HG03039 (cell line): ENCODE data around the gene PCNX2.
"Not testable (repeated sequence)": the region's sequence is repeated elsewhere in the genome, so short reads cannot be mapped to it uniquely, and the experiment has no call there.

Experiments
- ATAC-seq: cut with Tn5 transposase; IDR thresholded peaks from one replicate; pipeline ENCODE4 v1.9.1; 2021; ENCODE audit warnings: mild to moderate bottlenecking, moderate library complexity; ENCODE audit not compliant: unreplicated experiment

The PCNX2 gene

DNA sequence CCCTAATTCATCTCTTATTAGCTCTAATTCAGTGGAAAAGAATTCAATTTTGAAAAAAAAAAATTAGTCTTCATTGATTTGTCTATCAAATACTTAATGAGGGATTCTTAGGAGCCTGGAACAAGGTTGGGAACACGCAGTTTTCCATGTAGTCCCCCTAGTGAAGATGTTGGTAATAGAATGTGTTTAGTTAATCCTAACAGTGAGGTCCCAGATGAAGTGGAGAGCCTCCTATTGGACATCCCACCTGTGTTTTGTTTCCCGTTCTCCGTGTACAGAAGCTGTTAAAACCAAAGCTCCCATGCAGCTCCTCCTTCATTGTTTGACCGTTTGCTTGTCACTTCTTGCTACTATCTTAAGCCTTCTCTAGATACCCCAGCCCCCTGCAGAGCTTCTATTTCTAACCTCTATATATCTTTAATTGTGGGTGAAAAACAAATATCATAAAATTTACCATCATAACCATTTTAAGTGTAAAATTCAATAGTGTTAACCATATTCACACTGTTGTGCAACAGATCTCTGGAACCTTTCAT, 67.5 kb downstream of the PCNX2 start:
- ATAC-seq: no peak

DNA sequence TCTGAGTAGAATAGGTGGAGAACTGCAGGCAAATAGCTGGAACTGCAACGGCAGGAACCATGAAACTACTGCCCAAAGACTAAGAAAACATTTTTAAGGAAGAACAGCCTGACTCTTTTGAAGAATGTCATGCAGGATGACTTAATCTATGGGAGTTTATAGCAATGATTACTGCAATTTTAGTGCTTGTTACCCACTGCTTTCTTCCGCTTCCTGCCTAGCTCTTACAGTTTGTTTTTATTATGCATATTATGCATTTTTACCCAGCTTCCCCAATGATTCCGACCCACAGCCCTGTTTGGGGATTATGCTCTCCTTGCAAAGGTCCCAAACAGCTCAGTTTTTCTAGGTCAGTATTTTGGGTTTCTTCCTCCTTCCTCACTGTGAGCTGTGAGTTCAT, 71.2 kb downstream of the PCNX2 start:
- ATAC-seq: no peak

DNA sequence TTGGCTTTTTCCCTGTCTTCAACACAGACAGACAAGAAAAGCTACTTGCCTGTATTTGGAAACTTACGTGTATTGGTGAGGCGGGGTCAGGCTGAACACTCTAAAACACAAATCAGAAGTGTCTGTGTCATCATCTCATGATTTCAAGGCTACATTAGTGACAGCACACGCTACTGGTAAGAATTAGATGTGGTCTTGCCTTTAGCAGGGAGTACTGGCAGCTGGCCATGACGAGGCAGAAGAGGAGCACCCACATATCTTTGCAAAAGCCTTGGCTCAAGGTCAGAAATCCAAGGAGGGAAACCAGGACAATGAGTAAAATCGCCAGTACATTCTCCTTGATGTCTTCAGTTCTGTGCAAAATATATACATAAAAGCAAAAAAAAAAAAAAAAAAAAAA, 77.7 kb downstream of the PCNX2 start:
- no peak for ATAC-seq

DNA sequence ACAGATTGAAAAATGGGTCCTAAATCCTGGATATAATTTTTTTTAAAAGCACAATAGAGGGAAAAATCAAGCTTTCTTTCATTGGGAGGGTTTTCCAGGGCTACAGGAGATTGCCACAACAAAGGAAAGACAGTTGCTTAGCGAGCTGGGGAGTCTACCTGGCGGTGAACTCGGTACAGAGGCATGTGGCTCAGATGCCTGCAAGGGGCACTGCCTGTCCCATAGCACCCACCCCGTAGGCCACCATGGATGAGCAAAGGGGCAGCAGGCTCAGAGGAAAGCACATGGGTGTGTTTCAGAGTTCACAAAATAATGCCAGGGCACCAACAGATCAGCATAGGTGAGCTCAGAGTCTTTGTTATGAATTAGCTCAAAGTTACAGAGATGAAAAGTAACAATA, 79.5 kb downstream of the PCNX2 start:
- no peak for ATAC-seq

DNA sequence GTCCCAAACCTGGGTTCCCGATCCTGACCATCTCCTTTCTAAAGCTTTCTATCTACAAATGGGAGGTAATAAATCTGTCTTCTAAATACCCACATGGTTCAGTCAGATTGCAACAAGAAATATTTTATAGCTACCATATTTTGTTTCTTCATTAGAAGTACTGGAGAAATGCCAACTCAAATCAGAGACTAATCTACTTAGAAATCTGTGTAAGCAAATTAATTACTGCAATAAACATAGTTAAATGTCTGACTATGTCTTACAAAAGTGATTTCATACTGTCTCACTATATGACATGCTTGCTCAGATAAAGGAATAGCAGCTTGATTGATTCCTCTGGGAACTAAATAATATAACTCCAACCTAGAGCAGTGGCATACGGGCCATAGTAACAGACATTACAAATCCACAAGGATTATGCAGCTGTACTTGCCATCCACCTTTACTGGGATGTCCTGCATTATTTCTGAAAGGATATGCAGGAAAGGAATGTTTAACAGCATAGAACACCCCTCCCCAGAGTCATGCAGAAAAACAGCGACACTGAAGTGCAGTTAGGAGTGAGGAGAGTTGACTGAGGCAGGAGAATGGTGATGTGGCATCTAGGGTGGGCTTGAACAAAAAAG, 80.3 kb downstream of the PCNX2 start:
- no peak for ATAC-seq

DNA sequence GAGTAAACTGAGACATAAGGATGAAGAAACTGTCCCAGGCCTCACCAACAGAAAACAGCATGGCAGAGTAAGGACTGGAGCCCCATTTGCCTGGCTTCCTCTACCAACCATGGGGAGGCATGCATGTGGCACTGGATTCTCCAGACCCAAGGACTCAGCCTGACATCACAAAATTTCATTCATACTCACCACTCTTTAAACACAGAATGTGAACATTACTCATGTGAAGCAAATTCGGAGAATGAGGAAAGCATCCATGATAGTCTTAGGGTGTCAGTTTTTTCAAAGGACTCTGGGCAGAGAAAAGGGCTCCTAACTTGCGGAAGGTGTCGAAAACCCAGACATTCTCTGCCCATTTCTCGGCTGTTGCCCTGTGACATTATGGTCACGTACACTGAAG, 83.9 kb downstream of the PCNX2 start:
- ATAC-seq: no peak

DNA sequence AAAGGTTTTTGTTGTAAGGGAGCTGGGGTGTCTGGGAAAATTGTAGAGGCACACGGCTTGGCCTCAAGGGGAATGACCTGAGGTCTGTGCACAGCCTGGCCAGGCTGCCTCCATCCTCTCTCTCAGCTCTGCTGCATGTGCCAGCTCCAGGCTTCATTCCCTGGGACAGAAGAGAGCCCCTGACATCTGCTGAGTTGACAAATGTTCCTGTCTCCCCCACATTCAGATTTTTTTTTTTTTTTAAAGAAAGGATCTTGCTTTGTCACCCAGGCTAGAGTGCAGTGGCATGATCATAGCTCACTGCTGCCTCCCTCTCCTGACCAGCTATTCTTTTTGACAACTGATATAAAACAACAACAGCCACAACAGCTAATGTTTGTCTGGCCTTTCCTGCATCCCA, 84.4 kb downstream of the PCNX2 start:
- no peak for ATAC-seq

DNA sequence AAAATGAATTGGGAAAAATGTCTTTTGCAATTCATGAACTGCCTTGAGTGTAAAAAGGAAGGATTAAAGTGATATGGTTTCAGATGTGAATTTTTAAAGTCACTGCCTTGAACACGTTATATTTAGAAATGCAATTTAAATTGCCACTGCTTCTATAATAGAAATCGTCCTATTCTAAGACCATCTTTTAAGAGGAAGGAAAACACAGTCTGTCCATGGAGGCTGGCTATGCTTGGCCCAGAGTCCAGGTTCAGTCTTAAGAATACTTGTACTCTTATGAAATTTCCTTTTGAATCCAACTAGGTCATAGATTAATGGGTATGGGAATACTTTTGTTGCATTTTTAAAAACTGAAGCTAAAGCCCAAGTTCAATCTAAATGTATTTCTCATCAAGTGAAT, 86.0 kb downstream of the PCNX2 start:
- no peak for ATAC-seq

DNA sequence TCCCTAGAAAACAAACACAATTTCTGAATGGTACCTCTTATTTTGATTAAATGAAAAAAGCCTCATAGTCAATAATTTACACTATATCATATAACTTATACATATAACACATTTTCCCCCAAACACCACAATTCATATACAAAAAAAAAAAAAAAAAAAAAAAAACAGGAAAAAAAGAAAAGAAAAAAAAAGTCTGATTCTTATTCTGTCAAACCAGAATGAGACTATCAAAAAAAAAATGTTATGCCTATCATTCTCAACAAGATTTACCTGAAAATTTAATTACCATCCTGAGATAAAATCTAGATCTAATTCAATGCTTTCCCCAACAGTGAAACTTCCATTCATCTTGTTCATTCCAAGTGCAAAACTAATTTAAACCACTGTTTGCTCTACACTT, 86.8 kb downstream of the PCNX2 start:
- ATAC-seq: no peak

DNA sequence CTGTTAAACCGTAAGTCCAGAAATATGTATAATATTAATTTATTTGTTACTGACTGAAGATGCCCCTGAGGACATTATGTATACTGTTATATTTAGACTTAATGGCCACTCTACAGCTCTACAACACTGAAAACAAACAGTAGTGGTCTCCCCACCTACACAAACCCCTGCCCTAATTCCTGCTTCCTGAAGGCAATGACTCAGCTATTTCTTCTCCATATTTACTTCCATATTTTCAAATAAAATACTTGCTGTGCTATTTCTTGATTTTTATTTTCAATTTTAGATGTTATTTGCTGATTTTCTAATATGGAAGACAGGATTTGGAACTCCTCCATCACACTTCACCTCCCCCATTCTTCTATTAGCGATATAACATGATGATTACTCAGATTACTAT, 97.6 kb downstream of the PCNX2 start:
- no peak for ATAC-seq

DNA sequence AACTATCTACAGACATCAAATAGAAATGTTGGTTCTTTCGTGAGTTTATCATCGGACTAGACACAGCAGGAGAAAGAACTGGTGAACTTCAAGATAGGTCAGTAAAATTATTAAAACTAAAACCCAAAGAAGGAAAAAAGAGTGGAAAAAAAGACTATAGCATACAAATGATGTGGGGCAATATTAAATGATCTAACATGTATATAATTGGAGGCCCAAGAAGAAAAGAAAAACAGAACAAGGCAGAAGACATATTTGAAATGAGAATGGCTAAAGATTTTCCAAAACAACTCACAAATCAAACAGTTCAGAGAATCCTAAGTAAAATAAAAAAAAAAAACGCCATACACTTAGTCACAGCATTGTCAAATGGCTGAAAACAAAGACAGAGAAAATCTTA, 101.8 kb downstream of the PCNX2 start:
- no peak for ATAC-seq

DNA sequence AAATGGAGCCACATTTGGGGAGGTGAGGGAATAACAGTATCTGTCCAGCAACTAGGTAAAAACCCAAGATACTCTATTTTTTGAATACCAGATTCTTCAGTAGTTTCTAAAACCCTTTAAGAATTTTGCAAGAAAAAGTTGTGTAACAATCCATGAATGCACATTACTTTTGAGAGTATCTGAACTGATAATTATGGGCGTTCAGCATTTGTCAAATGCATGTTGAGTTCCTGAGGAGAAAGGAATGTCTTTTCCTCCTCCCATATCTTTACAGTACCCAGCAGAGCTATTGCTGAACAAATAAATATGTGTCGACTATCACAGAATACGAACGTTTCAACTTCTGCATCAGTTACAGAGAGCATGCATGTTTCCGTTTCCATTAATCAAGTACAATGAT, 104.5 kb downstream of the PCNX2 start:
- no peak for ATAC-seq

DNA sequence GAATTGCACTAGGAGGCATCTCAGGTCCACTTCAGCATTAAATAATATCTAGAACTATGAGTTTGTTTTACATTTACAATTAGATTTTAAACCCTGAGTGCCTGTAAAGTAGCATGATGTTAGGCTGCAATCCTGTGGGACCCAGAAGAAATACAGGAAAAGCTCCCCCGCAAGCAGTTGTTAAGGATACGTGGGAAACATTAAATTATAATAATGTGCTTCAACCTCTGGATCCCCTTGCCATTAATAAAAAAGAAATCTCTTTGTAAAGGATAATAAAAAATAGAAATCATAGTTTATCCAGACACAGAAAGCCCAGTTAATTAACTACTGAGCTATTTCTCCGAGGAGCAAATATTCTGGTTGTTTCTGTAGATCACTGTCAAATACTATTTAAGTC, 106.0 kb downstream of the PCNX2 start:
- no peak for ATAC-seq

DNA sequence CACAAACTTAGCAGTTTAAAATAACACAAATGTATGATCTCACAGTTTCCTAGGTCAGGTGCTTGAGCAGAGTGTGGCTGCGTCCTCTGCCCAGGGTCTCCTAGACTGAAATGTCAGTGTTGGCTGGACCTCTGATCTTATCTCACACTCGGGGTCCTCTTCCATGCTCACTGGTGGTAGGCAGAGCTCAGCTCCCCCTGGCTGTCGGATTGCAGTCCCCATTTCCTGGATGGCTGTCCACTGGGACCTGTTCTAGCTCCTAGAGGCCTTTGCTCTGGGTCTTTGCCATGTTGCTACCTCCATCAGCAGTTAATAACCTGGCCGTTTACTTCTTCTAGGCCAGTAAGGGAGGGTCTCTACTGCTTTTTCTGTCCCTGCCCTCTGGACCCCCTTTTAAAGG, 107.5 kb downstream of the PCNX2 start:
- ATAC-seq: no peak

DNA sequence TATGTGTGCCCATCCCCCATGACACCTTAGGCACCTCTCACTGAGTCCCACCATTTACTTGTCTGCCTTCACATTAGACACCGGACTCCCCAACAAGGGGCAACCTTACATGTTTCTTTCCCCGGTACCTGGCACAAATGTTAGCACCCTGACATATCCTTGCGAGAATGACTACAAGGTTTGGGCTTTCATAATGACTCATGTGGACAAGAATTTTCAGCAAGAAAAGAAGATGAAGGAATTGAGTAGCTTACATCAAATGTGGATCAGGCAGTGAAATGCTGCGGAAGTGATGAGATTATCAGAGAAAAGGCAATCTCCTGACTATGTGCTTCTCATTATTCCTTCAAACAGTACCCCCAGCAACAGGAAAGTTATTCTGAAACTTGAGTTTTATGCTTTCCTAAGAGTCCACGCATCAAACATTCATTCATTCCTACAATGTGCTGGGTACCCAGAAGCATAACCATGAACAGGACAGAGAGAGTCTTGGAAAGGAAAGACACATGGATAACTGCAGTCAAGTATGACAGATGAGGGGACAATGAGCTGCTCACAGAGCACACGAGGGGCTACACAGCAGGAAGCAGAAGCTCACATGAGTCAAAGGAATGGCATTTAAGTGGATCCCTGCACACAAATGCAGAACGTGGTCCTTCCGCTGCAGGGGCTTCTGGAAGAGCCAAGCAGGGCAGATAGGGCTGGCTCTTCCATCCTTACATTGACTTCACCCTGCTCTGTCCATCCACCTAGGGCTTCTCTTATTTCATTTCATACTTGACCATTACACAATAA, 112.1 kb downstream of the PCNX2 start:
- ATAC-seq: no peak

DNA sequence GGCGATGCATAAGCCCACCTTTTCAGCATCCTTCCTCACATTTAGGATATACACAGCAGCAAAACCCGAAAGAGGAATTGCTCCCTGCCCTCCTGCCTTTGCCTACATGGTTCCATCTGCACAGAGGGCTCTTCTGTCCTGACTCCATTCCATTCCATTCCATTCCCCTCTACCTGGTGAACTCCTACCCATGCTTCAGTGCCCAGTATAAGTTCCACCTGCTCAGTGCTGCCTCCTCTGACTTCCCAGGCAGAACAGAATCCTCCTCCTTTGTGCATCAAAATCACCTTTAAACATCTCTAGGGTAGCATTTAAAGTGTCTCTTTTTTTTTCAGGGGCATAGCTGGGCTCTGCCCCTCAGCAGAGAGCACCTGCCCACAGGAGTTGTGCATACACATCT, 112.9 kb downstream of the PCNX2 start:
- ATAC-seq: no peak

DNA sequence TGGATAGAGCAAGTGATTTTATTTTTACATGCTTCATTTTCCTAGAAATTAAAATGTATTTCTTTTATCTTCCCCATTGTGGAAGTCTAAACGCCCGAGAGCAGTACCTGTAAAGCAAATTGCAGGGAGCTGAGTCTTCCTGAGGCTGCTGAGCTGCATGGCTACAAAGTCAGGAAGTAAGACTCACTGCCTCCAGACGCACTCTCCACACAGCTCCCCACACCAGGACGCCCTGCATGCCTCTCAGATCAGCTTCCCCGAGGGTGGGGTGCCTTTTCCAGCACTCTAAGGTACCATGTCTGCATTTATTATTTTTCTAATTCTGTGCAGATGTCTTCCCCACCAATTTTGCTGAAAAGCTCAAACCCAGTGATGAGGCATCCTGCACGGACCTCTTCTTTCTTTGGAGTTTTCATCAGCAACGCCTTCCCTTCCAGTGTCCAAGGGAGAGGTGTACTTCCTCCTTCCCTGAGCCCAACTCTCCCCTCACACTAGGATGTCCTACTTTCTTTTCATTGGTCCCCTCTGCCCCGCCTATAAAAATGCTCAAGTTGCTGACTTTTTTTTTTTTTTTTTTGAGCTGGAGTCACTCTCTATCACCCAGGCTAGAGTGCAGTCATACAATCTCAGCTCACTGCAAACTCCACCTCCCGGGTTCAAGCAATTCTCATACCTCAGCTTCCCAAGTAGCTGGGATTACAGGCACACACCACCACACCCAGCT, 114.7 kb downstream of the PCNX2 start:
- no peak for ATAC-seq

DNA sequence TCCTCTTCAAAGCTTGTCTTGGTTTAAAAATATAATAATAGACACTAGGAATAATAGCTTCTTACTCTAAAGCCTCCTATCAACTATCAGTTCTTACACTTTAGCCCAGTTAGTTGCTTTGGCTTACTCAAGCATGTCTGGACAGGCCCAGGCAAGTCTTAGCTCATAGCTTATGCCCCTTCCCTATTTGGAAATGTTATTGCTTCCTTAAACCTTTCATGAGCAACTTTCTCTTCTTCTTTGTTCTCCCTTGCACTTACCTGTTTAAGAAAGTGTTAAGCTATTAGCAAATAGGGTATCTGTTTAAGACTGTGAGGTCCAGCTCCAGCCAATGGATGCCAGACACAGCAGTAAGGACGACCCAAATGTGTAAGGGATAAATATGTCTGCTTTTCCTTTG, 115.9 kb downstream of the PCNX2 start:
- not testable (repeated sequence) for ATAC-seq

DNA sequence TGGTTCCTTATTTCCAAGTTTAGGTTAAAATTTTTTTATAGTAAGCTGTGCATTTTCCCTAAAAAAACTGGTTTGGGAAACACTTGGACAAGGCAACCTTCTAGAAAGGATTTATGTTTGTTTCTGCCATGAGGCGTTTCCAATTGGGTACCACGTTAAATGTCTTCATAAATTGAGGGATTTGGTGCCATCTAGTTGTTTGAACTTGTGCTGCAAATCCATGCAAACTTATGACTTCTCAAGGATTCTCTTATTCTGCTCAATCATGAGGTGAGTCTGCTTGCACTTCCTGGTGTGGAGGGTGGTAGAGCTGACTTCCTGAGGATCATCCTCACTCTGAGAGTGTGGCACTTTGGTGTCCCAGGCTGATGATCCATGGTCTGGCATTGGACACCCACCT, 123.3 kb downstream of the PCNX2 start:
- ATAC-seq: no peak

DNA sequence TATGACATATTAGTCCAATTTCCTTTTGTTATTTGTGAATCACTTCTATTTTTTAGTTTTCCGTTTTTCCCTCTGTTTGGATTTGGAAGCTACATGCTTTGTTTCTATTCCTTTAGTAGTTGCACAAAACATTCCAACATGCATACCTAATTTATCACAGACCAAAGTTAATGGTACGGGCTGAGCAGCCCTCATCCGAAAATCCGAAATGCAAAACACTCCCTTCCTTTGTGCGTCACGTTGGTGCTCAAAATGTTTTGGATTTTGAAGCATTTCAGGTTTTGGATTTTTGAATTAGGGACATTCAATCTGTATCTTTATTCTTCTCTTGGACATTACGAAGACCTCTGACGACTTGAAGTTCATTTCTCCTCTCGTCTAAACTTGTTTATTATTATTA, 124.8 kb downstream of the PCNX2 start:
- no peak for ATAC-seq

DNA sequence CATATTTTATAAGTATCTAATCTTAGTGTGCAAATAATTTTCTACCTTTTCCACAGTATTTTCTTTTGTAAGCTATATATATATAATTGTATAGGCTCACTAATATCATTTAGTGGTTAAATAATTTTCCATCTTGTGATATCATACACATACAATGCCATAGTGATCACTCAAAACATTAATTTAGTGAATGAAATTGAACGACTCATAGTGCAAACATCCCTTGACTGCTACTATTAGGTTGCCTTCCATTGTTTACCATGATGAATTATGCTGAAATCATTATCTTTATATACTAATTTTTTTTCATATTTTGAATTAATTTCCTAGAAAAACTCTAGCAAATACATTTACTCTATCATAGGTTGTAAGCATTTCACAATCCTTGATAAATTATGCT, 127.1 kb downstream of the PCNX2 start:
- no peak for ATAC-seq

DNA sequence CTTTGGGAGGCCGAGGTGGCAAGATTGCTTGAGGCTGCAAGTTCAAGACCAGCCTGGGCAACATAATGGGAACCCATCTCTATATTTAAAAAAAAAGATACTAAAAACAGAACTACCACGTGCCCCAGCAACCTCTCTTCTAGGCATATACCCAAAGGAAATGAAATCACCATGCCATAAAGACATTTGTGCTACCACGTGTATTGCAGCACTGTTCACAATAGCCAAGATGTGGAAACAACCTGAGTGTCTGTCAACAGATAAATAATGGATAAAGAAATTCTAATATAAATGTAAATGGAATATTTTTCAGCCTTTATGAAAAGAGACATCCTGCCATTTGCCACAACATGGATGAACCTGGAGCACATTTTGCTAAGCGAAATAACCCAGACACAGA, 128.6 kb downstream of the PCNX2 start:
- ATAC-seq: no peak
